Activated T-cell treated with anti-CD3 and anti-CD28 coated beads, Interleukin-2, amount 50 U/mL, for 1 hour (primary cell): ENCODE measurements around the gene TNNT1.
"Not testable (repeated sequence)": the region's sequence is repeated elsewhere in the genome, so short reads cannot be mapped to it uniquely, and the experiment has no call there.

Experiments
- DNase-seq: peaks from one replicate; pipeline ENCODE4 v3.0.0-alpha.2; 2020

Gene TNNT1, protein sequence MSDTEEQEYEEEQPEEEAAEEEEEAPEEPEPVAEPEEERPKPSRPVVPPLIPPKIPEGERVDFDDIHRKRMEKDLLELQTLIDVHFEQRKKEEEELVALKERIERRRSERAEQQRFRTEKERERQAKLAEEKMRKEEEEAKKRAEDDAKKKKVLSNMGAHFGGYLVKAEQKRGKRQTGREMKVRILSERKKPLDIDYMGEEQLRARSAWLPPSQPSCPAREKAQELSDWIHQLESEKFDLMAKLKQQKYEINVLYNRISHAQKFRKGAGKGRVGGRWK

DNA sequence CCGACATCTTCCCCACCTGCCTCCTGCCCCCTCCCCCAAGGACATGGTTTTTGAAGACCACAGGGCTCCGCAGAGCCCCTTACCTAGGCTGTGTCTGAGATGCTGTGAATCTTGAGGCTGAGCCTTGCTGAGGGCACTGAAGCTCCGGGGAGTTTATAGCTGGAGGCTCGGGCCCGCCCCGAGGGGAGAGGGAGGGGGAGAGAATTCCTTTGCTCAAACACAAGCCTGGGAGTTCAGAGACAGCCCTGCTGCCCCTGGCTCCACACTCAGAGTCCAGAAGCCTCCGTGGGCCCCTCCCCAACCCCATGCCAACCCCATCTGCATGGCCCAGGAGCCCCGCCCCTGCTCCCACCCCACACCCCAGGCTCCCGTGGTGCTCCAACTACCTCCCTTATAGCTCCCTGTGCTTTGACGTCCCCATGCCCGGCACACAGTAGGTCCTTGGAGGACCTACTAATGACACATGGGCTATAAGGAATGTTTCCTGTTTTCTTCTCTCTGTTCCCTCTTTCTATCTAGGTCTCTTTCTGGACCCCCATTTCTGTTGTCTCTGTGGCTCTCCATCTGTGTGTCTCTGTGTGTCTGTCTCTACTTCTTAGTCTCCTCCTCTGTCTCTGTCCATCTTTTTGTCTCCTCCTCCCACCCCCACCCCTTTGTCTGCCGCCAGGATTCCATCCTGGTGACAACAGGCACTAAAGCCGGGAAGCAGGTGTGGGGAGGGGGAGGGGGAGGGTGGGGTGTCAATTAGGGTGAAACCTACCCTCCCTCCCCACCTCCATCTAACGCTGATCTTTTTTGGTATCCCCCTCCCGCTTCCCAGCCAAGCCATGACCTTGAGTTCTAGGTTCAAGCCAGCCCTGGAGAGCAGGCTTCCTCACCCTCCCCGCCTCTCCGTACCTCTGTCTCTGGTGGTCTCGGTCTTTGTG, at the start of gene TNNT1:
TSS of gene TNNT1 (minus strand) at position 129 of the 926 bp plus-strand sequence. CDS start 2,049 bp downstream, outside the sequence.
- DNase-seq, result no peak

GRCh38 chr19:55198651-55199050, 49.6 kb upstream of the TNNT1 start:
- DNase-seq, result no peak

DNA sequence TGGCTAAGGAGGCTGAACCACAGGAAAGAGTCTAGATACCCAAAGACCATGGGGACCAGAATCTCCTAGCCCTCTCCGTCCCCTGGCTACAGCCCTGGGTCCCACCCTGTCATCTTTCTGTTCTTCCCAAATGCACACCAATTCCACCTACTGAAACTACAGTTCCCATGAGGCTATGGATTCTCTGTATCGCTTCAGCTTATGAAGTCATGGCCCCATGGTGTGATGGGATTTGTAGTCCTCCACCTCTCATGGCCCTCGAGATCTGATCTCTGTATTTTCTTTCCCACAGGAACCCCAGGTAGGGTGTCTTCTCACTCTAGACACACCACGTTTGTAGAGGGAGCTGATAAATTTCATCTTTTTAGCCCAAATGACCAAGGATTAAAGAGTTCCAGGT, 48.5 kb upstream of the TNNT1 start:
- DNase-seq, result no peak

- no peak for DNase-seq
Observed at GRCh38 chr19:55196803-55197202, 47.8 kb upstream of the TNNT1 start.

GRCh38 chr19:55193481-55193880, 44.5 kb upstream of the TNNT1 start:
- no peak for DNase-seq

DNA sequence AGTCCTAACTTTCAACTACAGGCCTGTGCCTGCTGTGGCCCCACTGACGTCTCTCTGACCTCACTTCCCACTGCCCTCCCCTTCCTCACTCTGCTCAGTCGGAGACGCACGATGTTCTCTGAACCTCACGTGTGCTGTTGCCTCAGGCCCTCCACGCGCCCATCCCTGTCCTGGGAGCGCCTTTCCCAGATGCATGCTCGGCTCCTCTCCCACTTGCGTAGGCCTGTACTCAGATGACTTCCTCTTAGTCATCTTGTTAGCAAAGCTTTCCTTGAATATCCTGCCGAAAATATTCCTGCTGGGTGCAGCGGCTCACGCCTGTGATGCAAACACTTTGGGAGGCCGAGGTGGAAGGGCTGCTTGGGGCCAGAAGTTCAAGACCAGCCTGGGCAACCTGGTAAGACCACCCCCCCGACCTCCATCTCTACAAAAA, 40.4 kb upstream of the TNNT1 start:
- no peak for DNase-seq

DNA sequence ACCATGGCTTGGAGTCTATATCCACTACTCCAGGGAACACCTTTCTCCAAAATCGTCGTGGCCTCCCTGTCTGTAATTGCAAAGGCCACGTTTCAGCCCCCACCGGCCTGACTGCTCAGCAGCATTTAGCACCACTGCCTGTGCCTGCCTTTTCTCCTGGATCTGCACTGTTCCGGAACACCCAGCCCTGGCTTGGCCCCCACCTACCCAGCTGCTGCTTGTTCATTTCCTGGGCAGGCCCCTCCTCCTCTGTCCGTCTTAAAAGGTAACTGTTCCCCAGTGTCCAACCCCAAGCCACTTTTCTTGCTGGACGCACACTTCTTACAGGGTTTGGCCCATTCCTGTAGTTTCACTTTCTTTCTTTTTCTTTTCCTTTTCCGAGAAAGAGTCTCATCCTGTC, 39.6 kb upstream of the TNNT1 start:
- no peak for DNase-seq

DNA sequence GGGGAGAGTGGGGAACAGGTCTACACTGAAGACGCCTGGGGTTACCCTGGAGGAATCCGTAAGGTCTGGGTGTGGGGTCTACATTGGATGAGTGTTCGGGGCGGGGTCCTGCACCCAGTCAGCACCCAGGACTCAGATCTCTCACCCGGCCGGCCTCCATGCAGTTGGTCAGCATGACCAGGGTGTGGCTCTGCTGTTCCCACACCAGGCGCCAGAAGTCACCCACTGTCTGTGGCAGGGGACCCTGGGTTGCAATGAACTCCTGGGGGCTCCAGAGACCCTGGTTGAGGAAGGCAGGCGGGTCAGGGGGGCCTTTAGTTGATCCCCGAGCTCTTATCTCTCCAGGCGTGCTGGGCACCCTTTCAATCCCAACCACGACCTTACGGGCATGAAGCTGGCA, 37.1 kb upstream of the TNNT1 start:
- DNase-seq, result no peak

DNA sequence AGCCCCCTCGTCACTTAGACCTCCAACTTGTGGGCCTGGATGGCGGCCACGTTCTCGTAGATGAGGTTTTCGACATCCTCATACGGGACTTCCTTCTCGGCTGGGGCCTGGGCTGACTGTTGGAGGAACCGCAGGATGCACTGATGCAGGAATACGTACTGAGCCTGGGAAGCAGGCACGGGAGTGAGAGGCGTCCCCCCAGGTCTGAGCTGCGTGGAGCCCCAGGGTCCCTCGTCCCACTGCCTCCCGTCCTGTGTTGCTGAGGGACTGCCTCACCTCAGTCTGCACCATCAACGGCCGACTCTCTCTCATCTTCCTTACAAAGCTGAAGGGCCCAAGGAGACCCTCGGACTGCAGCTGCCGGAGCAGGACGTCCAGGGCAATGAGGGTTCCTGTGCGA, 32.7 kb upstream of the TNNT1 start:
- no peak for DNase-seq

- peak; percentile 74 for DNase-seq
Observed at GRCh38 chr19:55179606-55180484, 30.8 kb upstream of the TNNT1 start, which contains the start of gene SYT5. TSS of gene SYT5 (minus strand) at chr19:55180289. CDS start at chr19:55179041, 1,248 bp downstream.

DNA sequence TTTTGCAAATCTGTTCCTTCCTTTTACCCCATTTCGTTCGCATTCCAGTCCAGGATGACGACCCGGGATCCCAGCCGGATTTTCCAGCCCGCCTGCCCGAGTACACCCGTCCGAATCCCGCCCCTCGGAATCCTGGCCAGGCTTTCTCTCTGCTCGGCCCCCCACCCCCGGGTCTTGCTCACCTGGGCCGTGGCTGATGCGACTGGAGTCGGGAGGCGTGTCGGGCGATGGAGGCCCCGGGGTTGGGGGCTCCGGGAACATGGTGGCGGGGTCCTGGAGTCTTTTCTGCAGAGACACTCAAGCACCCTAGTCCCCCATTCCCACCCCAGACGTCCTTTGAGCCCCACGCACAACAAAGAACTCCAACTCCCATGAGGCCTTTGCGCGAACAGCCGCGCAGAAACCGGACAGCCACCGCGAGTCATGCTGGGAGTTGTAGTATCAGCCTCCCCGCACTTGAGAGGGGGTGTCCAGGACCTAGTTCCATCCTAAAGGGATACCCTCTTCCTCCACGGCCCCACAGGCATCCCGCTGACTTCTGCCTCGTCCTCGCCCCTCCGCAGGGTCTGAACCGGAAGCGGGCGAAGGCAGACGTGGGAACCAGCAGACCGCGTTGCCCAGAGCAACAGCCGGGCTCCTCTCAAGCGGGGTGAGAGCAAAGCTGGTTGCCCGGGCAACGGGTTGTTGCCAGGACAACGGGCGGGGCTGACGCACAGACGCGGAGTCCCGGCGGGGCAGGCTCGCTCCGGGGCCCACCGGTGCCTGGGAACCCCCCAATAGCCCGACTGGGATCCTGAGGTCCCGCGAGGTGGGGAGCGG, 30.0 kb upstream of the TNNT1 start:
- peak; percentile 97 for DNase-seq

- no peak for DNase-seq
Observed at GRCh38 chr19:55176076-55176475, 27.1 kb upstream of the TNNT1 start.

GRCh38 chr19:55175117-55175867, 26.3 kb upstream of the TNNT1 start:
- no peak for DNase-seq

GRCh38 chr19:55174425-55175116, 25.6 kb upstream of the TNNT1 start:
- DNase-seq, result no peak

GRCh38 chr19:55173714-55174409, 24.9 kb upstream of the TNNT1 start:
- DNase-seq, result peak; percentile 37

GRCh38 chr19:55173186-55173713, 24.2 kb upstream of the TNNT1 start:
- DNase-seq, result no peak

DNA sequence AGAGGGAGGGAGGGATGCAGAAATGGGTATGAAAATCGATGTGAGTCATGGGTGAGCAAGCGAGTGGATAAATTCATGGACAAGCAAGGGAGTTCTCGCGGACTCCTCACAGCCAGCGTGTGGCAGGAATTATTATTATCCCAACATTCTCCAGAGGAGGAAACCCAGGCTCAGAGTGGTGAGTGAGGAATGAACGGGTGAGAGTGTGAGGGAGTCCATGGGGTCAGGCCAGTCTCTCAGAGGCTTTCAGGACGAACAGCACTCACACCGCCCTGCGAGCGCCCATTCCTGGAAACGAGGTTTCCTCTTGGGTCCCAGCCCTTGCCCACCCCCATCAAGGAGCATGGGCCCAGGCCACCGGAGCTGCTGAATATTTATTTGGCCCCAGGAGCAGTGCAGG, 23.7 kb upstream of the TNNT1 start:
- no peak for DNase-seq

GRCh38 chr19:55172318-55172717, 23.3 kb upstream of the TNNT1 start:
- DNase-seq, result not testable (repeated sequence)

GRCh38 chr19:55171440-55171839, 22.4 kb upstream of the TNNT1 start:
- DNase-seq, result no peak

DNA sequence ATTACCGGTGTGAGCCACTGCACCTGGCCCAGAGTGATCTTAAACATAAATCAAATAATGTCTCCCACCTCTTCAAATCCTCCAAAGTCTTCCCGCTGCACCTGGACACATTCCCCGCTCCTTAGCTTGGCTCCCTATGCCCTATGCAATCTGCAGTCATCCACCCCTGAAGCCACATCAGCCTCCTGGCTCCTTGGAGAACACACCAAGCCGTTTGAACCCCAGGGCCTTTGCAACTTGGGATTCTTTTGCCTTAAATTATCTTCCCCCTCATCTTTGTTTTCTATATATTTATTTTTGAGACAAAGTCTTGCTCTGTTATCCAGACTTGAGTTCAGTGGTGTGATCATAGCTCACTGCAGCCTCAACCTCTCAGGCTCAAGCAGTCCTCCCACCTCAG, 20.1 kb upstream of the TNNT1 start:
- DNase-seq, result no peak
